GM21717 (cell line): Measurements from ENCODE around the gene RBFOX2.
"Not testable (repeated sequence)": the region's sequence is repeated elsewhere in the genome, so short reads cannot be mapped to it uniquely, and the experiment has no call there.

Experiments
- ATAC-seq: cut with Tn5 transposase; IDR thresholded peaks from one replicate; pipeline ENCODE4 v1.9.1; 2021; ENCODE audit warnings: mild to moderate bottlenecking, moderate library complexity; ENCODE audit not compliant: unreplicated experiment

The RBFOX2 gene

GRCh38 chr22:35743326-35743860 lies 285.2 kb downstream of the RBFOX2 start:
- ATAC-seq = no peak

- no peak for ATAC-seq
Measured at GRCh38 chr22:35742342-35743100, 286.1 kb downstream of the RBFOX2 start.

GRCh38 chr22:35740616-35741015 lies 288.0 kb downstream of the RBFOX2 start:
- no peak for ATAC-seq

DNA sequence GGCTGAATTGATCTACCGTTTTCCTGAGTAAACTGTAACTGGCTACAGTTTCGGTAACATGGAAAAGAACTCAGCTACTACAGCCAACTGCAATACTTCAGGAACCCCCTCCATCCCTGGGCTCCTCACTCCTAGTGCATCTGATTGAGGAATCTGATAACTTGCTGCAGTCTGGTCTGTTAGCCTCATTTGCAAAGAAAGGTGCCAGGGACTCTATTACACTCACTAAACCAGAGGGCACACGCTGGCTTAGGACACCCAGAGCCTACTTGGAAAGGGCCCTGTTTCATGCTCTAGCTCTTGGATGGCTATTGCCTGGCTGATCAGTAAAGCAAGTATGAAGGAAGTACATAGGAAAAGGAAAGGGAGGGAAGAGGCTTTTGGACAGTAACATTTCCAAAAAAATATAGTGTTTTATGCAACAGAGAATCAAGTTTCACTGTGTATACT lies 288.7 kb downstream of the RBFOX2 start:
- no peak for ATAC-seq

DNA sequence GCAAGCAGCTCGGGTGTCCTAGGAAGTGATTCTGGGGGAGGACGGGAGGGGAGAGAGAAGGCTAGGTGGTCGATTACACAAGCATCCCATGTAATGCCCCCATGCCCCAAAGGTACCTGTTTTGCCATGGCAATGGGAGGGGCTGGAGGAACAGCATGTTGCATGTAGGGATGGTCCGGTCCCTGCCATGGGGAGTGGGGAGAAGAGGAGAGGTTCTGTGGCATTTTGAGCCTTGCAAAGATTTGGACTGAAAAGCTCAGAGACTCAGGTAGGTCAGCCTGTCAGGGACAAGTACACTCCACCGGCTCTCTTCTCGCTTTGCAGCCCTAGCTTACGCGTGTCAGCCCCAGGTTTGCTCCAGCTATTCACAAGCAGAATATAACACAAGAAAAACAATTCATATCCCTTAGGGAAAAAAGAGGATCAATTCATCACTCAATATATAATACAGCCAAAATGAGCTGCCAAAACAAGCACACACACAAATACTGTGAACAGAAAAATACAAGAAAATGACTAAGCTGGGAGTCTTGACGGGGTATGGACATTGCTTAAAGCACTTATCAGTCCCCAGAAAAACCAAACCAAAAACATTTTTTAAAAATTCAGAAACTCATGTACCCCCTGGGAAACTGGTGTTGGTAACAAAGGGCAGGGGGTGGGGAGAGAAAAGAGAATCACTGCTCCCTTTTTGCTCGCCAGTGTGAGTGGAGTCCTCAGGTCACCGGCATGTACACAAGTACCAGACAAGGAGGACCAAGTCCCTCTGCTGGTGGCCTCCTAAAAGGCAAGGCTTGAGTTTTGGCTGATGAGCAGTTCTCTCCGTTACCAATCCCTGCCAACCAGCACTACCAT lies 289.3 kb downstream of the RBFOX2 start:
- ATAC-seq = no peak

DNA sequence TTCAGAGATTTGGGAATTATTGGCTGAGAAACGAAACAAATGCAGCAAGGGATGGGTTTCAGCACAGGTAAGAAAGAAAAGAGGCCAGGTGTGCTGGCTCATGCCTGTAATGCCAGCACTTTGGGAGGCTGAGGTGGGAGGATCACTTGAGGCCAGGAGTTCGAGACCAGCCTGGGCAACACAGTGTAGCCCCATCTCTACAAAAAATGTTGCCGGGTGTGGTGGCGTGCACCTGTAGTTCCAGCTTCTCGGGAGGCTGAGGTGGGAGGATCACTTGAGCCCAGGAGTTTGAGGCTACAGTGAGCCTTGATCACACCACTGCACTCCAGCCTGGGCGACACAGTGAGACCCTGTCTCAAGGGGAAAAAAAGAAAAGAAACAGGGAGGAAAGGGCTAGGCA lies 290.7 kb downstream of the RBFOX2 start:
- not testable (repeated sequence) for ATAC-seq

DNA sequence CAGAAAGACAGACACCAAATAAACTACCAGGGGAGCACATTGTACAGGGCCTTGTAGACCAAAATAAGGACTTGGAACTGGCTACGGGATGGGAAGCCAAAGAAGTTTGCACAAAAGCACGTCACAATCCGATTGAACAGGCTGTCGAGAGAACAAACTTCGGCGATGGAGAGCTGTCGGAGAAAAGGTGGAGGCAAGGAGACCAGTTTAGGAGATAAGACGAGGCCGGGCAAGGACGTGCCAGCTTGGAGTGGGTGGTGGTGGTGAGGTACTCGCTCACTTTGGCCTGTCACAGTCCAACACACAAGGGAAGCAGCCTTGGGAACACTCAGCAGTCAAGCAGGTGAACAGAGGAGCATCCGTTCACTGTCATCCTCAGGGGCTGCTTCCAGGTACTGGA lies 291.9 kb downstream of the RBFOX2 start:
- no peak for ATAC-seq

DNA sequence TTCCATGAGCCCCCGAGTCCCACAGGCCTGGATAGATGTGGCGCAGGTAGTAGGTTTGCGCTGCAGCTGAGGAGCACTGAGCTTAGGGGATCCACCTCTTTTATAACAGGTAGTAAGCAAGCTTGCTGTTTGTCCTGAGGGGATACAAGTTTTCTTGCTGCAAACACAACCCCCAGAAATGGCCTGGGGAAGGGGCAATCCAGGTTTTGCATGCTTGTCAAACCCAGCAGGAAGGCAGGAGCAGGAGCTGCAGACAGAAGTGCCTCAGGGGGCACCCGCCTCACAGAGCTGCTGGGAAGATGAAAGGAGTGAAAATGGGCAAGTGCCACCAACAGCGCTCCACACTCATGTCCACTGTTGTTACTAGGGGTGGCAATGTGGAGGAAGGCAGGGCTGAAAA lies 292.5 kb downstream of the RBFOX2 start:
- no peak for ATAC-seq

- ATAC-seq = no peak
Measured at GRCh38 chr22:35735542-35735941, 293.1 kb downstream of the RBFOX2 start.

GRCh38 chr22:35734517-35734827 lies 294.2 kb downstream of the RBFOX2 start:
- no peak for ATAC-seq

GRCh38 chr22:35733791-35734516 lies 294.7 kb downstream of the RBFOX2 start:
- no peak for ATAC-seq

DNA sequence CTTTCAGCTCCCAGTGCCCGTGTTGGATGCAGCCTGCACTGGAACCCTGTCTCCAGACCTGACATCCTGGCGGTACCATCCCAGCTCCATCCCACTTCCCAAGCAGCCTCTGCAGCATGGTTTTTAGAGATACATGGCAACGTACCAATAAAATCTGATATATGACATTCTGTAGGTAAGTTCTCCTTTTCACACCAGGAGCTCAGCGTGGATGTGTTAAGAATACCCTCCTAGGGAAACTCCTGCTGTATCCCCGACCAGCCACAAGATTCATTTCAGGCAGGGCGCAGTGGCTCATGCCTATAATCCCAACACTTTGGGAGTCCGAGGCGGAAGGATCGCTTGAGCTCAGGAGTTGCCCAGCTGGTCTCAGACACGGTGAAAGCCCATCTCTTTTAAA lies 295.6 kb downstream of the RBFOX2 start:
- no peak for ATAC-seq

GRCh38 chr22:35732116-35732515 lies 296.5 kb downstream of the RBFOX2 start:
- no peak for ATAC-seq

DNA sequence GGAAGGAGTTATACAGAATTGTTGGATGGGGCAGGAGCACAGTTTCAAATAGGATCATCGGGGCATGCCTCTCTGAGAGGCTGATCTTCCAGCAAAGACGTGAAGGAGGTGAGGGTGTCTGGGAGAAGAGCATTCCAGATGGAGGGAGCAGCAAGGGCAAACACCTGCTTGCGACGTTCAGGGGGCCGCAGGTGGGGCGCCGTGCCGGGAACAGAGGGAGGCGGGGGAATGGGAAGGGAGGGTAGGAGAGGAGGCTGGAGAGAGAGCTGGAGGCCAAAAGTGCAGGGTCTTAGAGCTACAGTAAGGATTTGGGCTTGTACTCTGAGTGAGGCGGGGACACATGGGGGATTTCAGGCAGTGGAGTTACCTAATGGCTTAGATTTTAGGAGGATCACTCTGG lies 297.3 kb downstream of the RBFOX2 start:
- ATAC-seq = no peak

- no peak for ATAC-seq
Measured at GRCh38 chr22:35729309-35729698, 299.3 kb downstream of the RBFOX2 start.

DNA sequence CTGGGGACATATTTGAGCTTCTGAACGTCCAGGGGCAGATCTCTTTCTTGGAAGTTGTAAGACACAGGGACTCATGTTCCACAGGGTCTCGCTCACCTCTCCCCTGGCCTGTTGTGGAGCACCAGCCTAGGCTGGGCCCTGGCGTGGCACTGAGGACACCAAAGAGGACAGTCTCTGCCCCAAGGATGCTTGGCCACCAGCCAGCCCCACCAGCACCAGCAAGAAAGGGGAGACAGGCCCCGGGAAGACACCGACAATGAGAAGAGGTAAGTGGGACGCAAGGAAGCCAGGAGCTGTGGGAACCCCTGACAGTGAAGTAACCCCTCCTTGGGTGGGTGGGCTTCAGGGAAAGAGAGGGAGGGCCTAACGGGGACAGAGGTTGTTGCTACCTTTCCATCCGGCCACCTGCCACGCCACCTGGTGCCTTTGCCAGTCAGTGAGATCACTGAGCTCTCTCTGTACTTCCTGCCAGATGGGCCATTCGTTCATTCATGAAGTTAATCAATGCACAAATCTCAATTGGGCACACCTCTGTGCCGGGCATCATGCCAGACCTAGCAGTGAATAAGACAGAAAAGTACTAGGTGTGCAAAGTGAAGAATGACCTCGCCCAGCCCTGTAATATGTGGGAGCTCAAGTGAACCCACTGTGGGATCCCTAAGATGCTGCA lies 299.9 kb downstream of the RBFOX2 start:
- ATAC-seq = no peak

DNA sequence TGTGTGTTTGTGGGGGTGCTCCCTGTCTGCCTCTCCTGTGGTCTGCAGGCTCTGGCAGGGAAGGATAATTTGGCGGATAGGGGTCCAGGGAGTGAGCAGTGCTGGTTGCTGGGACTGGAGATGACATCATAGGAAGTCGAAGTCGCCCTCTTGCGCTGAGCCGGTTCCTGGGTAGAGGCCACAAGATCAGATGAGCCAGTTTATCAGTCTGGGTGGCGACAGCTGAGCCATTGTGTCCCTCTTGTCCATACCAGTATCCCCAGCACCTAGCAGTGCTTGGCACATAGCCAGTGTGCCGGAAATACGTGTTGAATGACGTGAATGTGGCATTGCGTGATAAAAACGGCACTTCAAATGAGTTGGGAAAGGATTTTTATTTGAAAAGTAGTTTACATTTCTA lies 301.2 kb downstream of the RBFOX2 start:
- no peak for ATAC-seq

DNA sequence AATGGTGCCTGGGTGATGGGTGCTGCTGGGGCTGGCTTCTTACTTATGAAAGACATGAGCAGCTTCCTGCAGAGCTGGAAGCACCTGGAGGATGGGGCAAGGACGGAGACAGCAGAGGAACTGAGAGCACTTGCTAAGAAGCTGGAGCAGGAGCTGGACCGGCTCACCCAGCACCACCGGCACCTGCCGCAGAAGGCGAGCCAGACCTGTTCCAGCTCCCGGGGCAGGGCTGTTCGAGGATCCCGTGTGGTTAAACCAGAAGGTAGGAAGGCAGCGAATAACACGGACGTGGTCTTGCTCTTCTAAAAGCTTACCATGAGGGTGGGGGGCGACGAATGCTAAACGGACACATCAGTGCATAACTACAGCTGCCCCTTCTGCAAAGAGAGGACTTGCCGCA lies 301.7 kb downstream of the RBFOX2 start:
- no peak for ATAC-seq

GRCh38 chr22:35726398-35726797 lies 302.2 kb downstream of the RBFOX2 start:
- ATAC-seq = no peak

- no peak for ATAC-seq
Measured at GRCh38 chr22:35725521-35725920, 303.1 kb downstream of the RBFOX2 start.

GRCh38 chr22:35721960-35722359 lies 306.7 kb downstream of the RBFOX2 start:
- no peak for ATAC-seq
